Endothelial cell of hepatic sinusoid (primary cell): ENCODE data around the gene HOXA2.

ENCODE experiments used
- in situ Hi-C: cut with HindIII; loops from 2 replicates; pipeline ENCODE4 v1.10.0; 2017; ENCODE audit warnings: low sequenced_read_pairs

The HOXA2 gene

GRCh38 chr7:27101171-27101956, 1.1 kb downstream of the HOXA2 start:
- in situ Hi-C loops, result no loop called here

GRCh38 chr7:27100694-27101170, 1.8 kb downstream of the HOXA2 start:
- in situ Hi-C loops, result no loop called here

- in situ Hi-C loops, result no loop called here
Measured at GRCh38 chr7:27099453-27100370, 2.8 kb downstream of the HOXA2 start.

- in situ Hi-C loops, result no loop called here
Measured at GRCh38 chr7:27098578-27099451, 3.7 kb downstream of the HOXA2 start.

GRCh38 chr7:27097686-27098577, 4.6 kb downstream of the HOXA2 start:
- in situ Hi-C loops, result no loop called here

GRCh38 chr7:27096768-27097514, 5.5 kb downstream of the HOXA2 start:
- in situ Hi-C loops, result no loop called here

- in situ Hi-C loops, result no loop called here
Measured at GRCh38 chr7:27095897-27096767, 6.4 kb downstream of the HOXA2 start, which contains the start of gene HOXA1. Gene HOXA1 (minus strand): TSS chr7:27096000. CDS start chr7:27095912, 88 bp downstream.

- in situ Hi-C loops, result no loop called here
Measured at GRCh38 chr7:27095050-27095896, 7.2 kb downstream of the HOXA2 start.

GRCh38 chr7:27094304-27095049, 8.0 kb downstream of the HOXA2 start:
- in situ Hi-C loops, result no loop called here

- in situ Hi-C loops, result no loop called here
Measured at GRCh38 chr7:27093184-27093895, 9.1 kb downstream of the HOXA2 start.

GRCh38 chr7:27092819-27093110, 9.7 kb downstream of the HOXA2 start:
- in situ Hi-C loops, result no loop called here

- in situ Hi-C loops, result no loop called here
Measured at GRCh38 chr7:27091941-27092818, 10.3 kb downstream of the HOXA2 start.

- in situ Hi-C loops, result no loop called here
Measured at GRCh38 chr7:27091105-27091504, 11.4 kb downstream of the HOXA2 start.

- in situ Hi-C loops, result loop anchor here (5.0 kb wide), 1 partner anchor 39 kb away; no protein-coding TSS in a partner anchor
Measured at GRCh38 chr7:27088002-27088922, 14.2 kb downstream of the HOXA2 start.
